ENCODE measurements around the gene FCER2.

DNA sequence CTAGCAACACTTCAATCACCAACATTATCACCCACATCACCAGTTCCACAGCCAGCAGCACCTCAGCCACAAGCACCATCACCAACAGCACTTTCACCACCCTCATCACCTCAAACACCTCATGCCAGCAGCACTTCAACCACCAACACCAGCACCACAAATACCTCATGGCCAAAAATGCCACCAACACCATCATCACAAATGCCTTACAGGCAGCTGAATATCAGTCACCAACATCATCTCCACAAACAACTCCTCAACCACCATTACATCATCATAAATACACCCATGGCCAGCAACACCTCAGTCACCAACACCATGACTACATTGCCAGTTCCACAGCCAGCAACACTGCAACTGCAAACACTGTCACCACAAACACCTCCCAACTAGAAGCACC, 10.4 kb downstream of the FCER2 start:
- TF ChIP-seq CREB1 (CRISPR knock-in tag; IDR thresholded peaks at IDR 0.05) (no peak), MXD4 (CRISPR knock-in tag; IDR thresholded peaks at IDR 0.05; ENCODE audit: borderline replicate concordance) (no peak), SP1 (CRISPR knock-in tag; conservative IDR thresholded peaks at IDR 0.05) (no peak), JUN (CRISPR knock-in tag; IDR thresholded peaks at IDR 0.05) (no peak), NR3C1 (CRISPR knock-in tag; conservative IDR thresholded peaks at IDR 0.05; ENCODE audit: low read depth) (no peak)
- TF ChIP-seq, protein P1, sequence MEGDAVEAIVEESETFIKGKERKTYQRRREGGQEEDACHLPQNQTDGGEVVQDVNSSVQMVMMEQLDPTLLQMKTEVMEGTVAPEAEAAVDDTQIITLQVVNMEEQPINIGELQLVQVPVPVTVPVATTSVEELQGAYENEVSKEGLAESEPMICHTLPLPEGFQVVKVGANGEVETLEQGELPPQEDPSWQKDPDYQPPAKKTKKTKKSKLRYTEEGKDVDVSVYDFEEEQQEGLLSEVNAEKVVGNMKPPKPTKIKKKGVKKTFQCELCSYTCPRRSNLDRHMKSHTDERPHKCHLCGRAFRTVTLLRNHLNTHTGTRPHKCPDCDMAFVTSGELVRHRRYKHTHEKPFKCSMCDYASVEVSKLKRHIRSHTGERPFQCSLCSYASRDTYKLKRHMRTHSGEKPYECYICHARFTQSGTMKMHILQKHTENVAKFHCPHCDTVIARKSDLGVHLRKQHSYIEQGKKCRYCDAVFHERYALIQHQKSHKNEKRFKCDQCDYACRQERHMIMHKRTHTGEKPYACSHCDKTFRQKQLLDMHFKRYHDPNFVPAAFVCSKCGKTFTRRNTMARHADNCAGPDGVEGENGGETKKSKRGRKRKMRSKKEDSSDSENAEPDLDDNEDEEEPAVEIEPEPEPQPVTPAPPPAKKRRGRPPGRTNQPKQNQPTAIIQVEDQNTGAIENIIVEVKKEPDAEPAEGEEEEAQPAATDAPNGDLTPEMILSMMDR (IDR thresholded peaks at IDR 0.05) = no peak
- TF ChIP-seq, protein P2, sequence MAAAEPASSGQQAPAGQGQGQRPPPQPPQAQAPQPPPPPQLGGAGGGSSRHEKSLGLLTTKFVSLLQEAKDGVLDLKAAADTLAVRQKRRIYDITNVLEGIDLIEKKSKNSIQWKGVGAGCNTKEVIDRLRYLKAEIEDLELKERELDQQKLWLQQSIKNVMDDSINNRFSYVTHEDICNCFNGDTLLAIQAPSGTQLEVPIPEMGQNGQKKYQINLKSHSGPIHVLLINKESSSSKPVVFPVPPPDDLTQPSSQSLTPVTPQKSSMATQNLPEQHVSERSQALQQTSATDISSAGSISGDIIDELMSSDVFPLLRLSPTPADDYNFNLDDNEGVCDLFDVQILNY (CRISPR knock-in tag; IDR thresholded peaks at IDR 0.05) = no peak

Data from WTC11 (cell line).